ENCODE measurements around the gene USP46. TPM values are rescaled to one million over a fixed set of nuclear protein-coding genes. Genes with fewer than 3 reads are reported as not detected.

Gene USP46
- total and polyA plus RNA-seq, 2 of the 8 experiments (the other 6 are each of a cell fraction or from before 2014, with no cell fraction given) = 10.6 to 62.4 TPM

DNA sequence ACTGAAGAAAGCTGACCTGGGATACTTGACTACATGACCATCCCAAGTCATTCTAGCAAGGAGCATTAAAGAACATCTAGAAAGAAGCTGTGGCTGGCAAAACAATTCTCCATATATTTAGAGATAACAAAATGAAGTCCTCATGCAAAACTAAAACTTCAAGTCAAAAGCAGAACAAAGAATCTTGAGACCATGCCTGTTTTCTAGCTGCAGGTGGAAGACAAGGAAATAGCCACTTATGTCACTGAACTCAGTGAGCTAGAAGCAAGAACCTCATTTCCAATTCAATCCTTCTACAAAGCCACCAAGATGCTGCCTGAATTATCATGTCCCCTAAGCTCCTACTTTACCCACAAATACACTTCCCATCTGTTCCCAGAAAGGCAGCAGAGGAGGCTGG lies 13.8 kb downstream of the USP46 start:
- no peak overlapping the region for H2AFZ ChIP-seq (ENCODE audit: low read length)
- no peak overlapping the region for H3K14ac ChIP-seq (ENCODE audit: insufficient read length)
- H3K9ac ChIP-seq (replicated peaks in 1 of 4; ENCODE audit: extremely low read depth in 1 of 4, low read depth in 3 of 4, low read length in 3 of 4) = no peak overlapping the region
- no peak overlapping the region for H4K5ac ChIP-seq (ENCODE audit: insufficient read length, low read depth, low read length)
- H3K4me1 ChIP-seq (replicated peaks in 1 of 4; ENCODE audit: control insufficient read depth in 3 of 4, insufficient read depth in 4 of 4, low read length in 3 of 4) = peaks cover 1 to 17% (median 5%) of the 10 kb centered on the region in 4 experiments; a peak in 4 of 7 replicates
- CTCF ChIA-PET (ENCODE audit: partially characterized antibody) = interaction anchor here (0.9 to 1.8 kb wide), 4 partner anchors 12 to 49 kb away, joined by 3 to 4 read pairs (median 4); no protein-coding TSS in a partner anchor
- 0 out of 8 replicates have a peak, but pooled peaks cover 0 to 2% (median 0%) of the 10 kb centered on the region in 4 experiments for H3K36me3 ChIP-seq (ENCODE audit: control insufficient read depth in 2 of 4, insufficient read depth in 4 of 4, low read length in 3 of 4)
- POLR2A ChIA-PET (ENCODE audit: partially characterized antibody) = interaction anchor here (0.9 to 2.4 kb wide), 3 partner anchors 12 to 77 kb away, joined by 3 to 9 read pairs (median 3); no protein-coding TSS in a partner anchor
- H3K27ac ChIP-seq (ENCODE audit: low read depth, low read length) = no peak overlapping the region
- H3K9me3 ChIP-seq (ENCODE audit: insufficient read depth in 2 of 2, low read depth in 1 of 2, low read length in 1 of 2) = no peaks in the 10 kb centered on the region
- H3K23me2 ChIP-seq (ENCODE audit: low read depth, low read length) = no peaks in the 10 kb centered on the region
- FAIRE-seq = no peak
- peaks cover 27 to 100% of the 10 kb centered on the region in 2 experiments for H3K79me2 ChIP-seq (ENCODE audit: control insufficient read depth in 1 of 2, insufficient read depth in 2 of 2, low read length in 2 of 2)
- H2BK5ac ChIP-seq (ENCODE audit: low read depth, low read length) = no peak overlapping the region
- no peak overlapping the region for H2AK5ac ChIP-seq (ENCODE audit: low read depth, low read length)
- H4K91ac ChIP-seq (replicated peaks; ENCODE audit: insufficient read length, low read length) = no peak overlapping the region
- no peak overlapping the region for H3K23ac ChIP-seq (ENCODE audit: insufficient read length)
- peaks cover 13 to 36% of the 10 kb centered on the region in 2 experiments for H4K20me1 ChIP-seq (replicated peaks in 1 of 2; ENCODE audit: control insufficient read depth in 1 of 2, insufficient read depth in 2 of 2, low read length in 2 of 2)
- no peak overlapping the region for H2BK120ac ChIP-seq (replicated peaks; ENCODE audit: low read depth, low read length)
- no peak overlapping the region for H3K4ac ChIP-seq (replicated peaks; ENCODE audit: insufficient read length, low read depth, low read length)
- DNase-seq (ENCODE audit: low read depth in 1 of 2, low spot score in 2 of 2) = no peak
- no peak overlapping the region for H3K4me2 ChIP-seq (ENCODE audit: insufficient read depth in 1 of 2, low read depth in 2 of 2, low read length in 2 of 2)
- H2BK20ac ChIP-seq (ENCODE audit: low read length) = no peak overlapping the region
- H3K56ac ChIP-seq (replicated peaks; ENCODE audit: insufficient read length, low read depth, low read length) = no peak overlapping the region
- H3K4me3 ChIP-seq (ENCODE audit: extremely low read depth in 1 of 4, insufficient read depth in 2 of 4, low read depth in 3 of 4, low read length in 4 of 4) = no peak overlapping the region
- no peak overlapping the region for H2BK15ac ChIP-seq (ENCODE audit: low read length)
- H2BK12ac ChIP-seq (ENCODE audit: low read depth, low read length) = no peak overlapping the region
- no peak overlapping the region for H3K18ac ChIP-seq (ENCODE audit: extremely low read depth, low read length)
- H3K79me1 ChIP-seq (ENCODE audit: low read depth, low read length) = peaks cover 14% of the 10 kb centered on the region
- no peak overlapping the region for H4K8ac ChIP-seq (ENCODE audit: extremely low read depth, insufficient read depth, low read length)
- no peaks in the 10 kb centered on the region for H3K27me3 ChIP-seq (replicated peaks in 1 of 4; ENCODE audit: control insufficient read depth in 3 of 4, extremely low read depth in 1 of 4, insufficient read depth in 3 of 4, low read length in 3 of 4)
- TF ChIP-seq ZNF274 (IDR thresholded peaks at IDR 0.05; ENCODE audit: borderline replicate concordance, extremely low read depth, low read length) (no peak), CREB1 (IDR thresholded peaks at IDR 0.05) (no peak), CTBP2 (IDR thresholded peaks at IDR 0.05; ENCODE audit: borderline replicate concordance, insufficient read depth, insufficient read length, low read length) (no peak), TEAD4 (IDR thresholded peaks at IDR 0.05; ENCODE audit: low read depth, low read length) (no peak), SIRT6 (IDR thresholded peaks at IDR 0.05; ENCODE audit: low read length) (no peak), CEBPB (IDR thresholded peaks at IDR 0.05; ENCODE audit: low read depth, low read length) (no peak), RAD21 (IDR thresholded peaks at IDR 0.05 in 1 of 2, conservative IDR thresholded peaks at IDR 0.05 in 1 of 2; ENCODE audit: low read depth in 2 of 2, low read length in 2 of 2) (no peak), CBX8 (IDR thresholded peaks at IDR 0.05; ENCODE audit: borderline replicate concordance, low read depth, low read length) (no peak), HDAC2 (IDR thresholded peaks at IDR 0.05; ENCODE audit: borderline replicate concordance in 1 of 2, low read depth in 2 of 2, low read length in 2 of 2) (no peak), SIN3A (conservative IDR thresholded peaks at IDR 0.05 in 1 of 2, IDR thresholded peaks at IDR 0.05 in 1 of 2; ENCODE audit: low read depth in 1 of 2, low read length in 2 of 2) (no peak), JUND (IDR thresholded peaks at IDR 0.05; ENCODE audit: low read length) (no peak), SP2 (IDR thresholded peaks at IDR 0.05; ENCODE audit: low read length) (no peak)
- TF ChIP-seq, protein P1, sequence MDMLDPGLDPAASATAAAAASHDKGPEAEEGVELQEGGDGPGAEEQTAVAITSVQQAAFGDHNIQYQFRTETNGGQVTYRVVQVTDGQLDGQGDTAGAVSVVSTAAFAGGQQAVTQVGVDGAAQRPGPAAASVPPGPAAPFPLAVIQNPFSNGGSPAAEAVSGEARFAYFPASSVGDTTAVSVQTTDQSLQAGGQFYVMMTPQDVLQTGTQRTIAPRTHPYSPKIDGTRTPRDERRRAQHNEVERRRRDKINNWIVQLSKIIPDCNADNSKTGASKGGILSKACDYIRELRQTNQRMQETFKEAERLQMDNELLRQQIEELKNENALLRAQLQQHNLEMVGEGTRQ (IDR thresholded peaks at IDR 0.05; ENCODE audit: low read length) = no peak
